SK-N-SH (cell line): ENCODE data around the gene XRN2.

Experiments used
- FOXM1 ChIP-seq: IDR thresholded peaks from 2 replicates; pipeline ENCODE4 v1.4.0; 2012; ENCODE audit warnings: low read depth, mild to moderate bottlenecking
- GABPA ChIP-seq: IDR thresholded peaks from 2 replicates; pipeline ENCODE4 v1.4.0; 2012; ENCODE audit warnings: low read depth, mild to moderate bottlenecking
- MAX ChIP-seq: IDR thresholded peaks from 2 replicates; pipeline ENCODE4 v1.4.0; 2012; ENCODE audit warnings: low read depth
- MXI1 ChIP-seq: IDR thresholded peaks from 2 replicates; pipeline ENCODE4 v1.6.1; 2012; ENCODE audit warnings: mild to moderate bottlenecking, low read depth, low read length, improper control_type of control experiment
- POLR2AphosphoS5 ChIP-seq: IDR thresholded peaks from 2 replicates; pipeline ENCODE4 v1.6.1; 2012; ENCODE audit warnings: low read depth, low read length
- RAD21 ChIP-seq: IDR thresholded peaks from 2 replicates; pipeline ENCODE4 v1.6.1; 2012; ENCODE audit warnings: mild to moderate bottlenecking, low read length
- RXRA ChIP-seq: IDR thresholded peaks from 2 replicates; pipeline ENCODE4 v1.4.0; 2012; ENCODE audit warnings: low read depth, mild to moderate bottlenecking, borderline replicate concordance
- SMC3 ChIP-seq: IDR thresholded peaks from 2 replicates; pipeline ENCODE4 v1.6.1; 2012; ENCODE audit warnings: low read depth, low read length, improper control_type of control experiment
- YY1 ChIP-seq: IDR thresholded peaks from 2 replicates; pipeline ENCODE4 v1.4.0; 2012; ENCODE audit warnings: low read depth, mild to moderate bottlenecking
- TF ChIP-seq, protein P1 (sequence below): fragments of 200-600 bp; sonication (generic); IDR thresholded peaks from 2 replicates; pipeline ENCODE4 v1.6.1; 2017; ENCODE audit warnings: antibody characterized with exemption, mild to moderate bottlenecking, moderate library complexity

DNA sequence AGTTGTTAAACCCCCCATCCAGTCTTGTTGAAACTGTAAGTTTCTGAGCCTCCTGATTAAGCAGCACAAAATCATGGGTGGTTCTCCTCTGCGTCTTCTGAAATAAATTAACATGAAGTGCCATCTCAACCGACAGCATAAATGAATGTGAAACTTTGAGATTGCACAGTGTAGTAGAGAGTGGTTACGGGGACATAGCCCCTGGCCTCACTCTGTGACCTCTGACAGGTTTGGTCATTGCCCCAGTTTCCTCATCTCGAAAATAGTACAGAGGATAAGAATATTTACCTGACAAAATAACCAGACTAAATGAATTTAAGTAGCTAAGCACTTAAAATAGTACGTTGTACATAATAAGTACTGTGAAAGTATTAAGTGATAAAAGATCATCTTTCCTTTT is 75.1 kb downstream of the XRN2 start:
- TF ChIP-seq, protein P1, sequence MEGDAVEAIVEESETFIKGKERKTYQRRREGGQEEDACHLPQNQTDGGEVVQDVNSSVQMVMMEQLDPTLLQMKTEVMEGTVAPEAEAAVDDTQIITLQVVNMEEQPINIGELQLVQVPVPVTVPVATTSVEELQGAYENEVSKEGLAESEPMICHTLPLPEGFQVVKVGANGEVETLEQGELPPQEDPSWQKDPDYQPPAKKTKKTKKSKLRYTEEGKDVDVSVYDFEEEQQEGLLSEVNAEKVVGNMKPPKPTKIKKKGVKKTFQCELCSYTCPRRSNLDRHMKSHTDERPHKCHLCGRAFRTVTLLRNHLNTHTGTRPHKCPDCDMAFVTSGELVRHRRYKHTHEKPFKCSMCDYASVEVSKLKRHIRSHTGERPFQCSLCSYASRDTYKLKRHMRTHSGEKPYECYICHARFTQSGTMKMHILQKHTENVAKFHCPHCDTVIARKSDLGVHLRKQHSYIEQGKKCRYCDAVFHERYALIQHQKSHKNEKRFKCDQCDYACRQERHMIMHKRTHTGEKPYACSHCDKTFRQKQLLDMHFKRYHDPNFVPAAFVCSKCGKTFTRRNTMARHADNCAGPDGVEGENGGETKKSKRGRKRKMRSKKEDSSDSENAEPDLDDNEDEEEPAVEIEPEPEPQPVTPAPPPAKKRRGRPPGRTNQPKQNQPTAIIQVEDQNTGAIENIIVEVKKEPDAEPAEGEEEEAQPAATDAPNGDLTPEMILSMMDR: no peak
- TF ChIP-seq YY1 (no peak), POLR2AphosphoS5 (no peak), SMC3 (no peak), GABPA (no peak), RXRA (no peak), MAX (no peak), MXI1 (no peak), FOXM1 (no peak), RAD21 (no peak)
